H1 (cell line): ENCODE data around the gene SLC7A5. TPM values are rescaled to one million over a fixed set of nuclear protein-coding genes. Genes with fewer than 3 reads are reported as not detected.

ENCODE experiments used
- TAF1 ChIP-seq: IDR thresholded peaks from 2 replicates; pipeline ENCODE4 v1.6.1; 2011; ENCODE audit warnings: mild to moderate bottlenecking, low read depth, low read length
- polyA plus RNA-seq, 7 experiments: library from polyadenylated mRNA; depleted of rRNA in 3 of 7; stranded (reverse) in 5 of 7; unstranded in 2 of 7; fragments of >200 nt in 5 of 7; fragments of 200-250 nt in 2 of 7; gene quantifications; 1 replicate in 5 of 7; 2 replicates in 1 of 7; 4 replicates in 1 of 7; pipeline versions ENCODE4 v1.2.1 to v1.2.3, GENCODE V29; 2011 to 2013; ENCODE audit warnings: missing spikeins in 2 of 7, mixed read lengths in 2 of 7
- total RNA-seq: library from RNA; stranded (reverse); fragmentation: NEBNext Ultra II Directional; extraction: Animal tissue kit (Norgen Biotek cat#: 25700); gene quantifications from 2 replicates; pipeline ENCODE4 v1.2.1, GENCODE V29; 2021

Gene SLC7A5
- total and polyA plus RNA-seq, 2 of the 8 experiments (the other 6 are each of a cell fraction or from before 2014, with no cell fraction given) = 68.2 to 341 TPM

DNA sequence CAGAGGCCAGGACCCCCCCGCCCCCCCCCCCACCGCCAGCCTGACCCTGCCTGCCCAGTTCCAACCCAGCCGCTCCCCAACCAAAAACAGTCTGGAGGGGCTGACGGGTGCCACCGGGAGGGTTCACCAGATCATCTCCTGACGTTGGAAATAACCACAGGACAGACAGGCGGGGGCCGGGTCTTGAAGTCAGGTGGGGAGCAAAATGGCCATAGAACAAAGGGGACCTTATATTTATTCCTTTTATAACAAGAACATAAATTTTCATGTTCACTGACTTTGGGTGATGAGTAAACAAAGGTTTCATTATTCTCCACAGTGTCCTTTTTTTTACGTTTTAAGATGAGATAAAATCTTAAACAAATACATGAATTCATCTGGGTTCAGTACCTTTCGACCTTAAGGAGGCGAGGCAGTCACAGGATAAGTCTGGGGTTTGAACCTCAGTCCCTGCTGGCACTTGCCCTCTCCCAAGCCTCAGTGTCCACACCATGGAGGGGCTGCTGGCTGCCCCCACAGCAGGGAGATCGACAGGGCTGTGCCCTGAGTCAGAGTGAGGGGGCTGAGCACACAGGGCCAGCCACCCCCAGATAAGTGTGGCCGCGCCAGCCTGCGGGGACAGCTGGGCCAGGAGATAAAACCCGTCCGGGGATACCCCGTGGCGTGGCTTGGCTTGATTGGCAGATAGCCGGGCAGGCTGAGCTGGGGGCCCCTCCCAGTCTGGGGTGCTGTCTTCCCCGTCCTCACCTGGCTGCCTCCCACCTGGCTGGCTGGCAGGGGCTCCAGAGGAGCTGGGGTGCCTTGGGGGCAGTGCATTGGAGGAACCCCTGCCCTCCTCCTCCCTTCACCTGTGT, 15.0 kb downstream of the SLC7A5 start (continued):
- TF ChIP-seq TAF1 = no peak
